Nasal cavity respiratory epithelium epithelial cell of viscerocranial mucosa (primary cell): ENCODE data around the gene CSNK2A3. TPM values are rescaled to one million over a fixed set of nuclear protein-coding genes. Genes with fewer than 3 reads are reported as not detected.

Experiments
- total RNA-seq: library from RNA; depleted of rRNA; stranded (reverse); fragments of >200 nt; gene quantifications from 2 replicates; pipeline ENCODE4 v1.2.3, GENCODE V29; 2014

The CSNK2A3 gene
- 3.8 and 4.1 TPM in 2 replicates for total RNA-seq

GRCh38 chr11:11352878-11353277 is at the start of gene CSNK2A3:
CSNK2A3 (minus strand) TSS chr11:11353250; CDS start chr11:11353119, 131 bp downstream.

